ENCODE results near the gene ZC3HAV1. TPM values are rescaled to one million over a fixed set of nuclear protein-coding genes. Genes with fewer than 3 reads are reported as not detected.
"Not testable (repeated sequence)": the region's sequence is repeated elsewhere in the genome, so short reads cannot be mapped to it uniquely, and the experiment has no call there.

Gene ZC3HAV1
- polyA plus RNA-seq, 1 of the 3 experiments (the other 2 are of a cell fraction), result 11.2 TPM

DNA sequence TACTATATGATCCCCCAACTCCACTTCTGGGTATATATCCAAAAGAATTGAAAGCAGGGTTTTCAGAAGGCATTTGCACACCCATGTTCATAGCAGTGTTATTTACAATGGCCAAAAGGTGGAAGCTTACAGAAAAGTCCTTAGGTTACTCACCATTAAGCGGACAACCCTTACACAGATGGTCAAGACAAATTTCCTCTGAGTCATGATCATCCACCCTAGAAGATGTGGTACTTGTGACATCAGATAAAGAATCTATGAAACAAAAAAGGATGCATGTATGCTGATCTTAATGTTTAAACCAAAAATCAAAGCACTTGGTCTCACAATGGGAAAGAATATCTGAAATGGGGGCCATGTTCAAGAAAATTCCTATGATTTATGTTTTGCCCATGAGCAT, 31.1 kb downstream of the ZC3HAV1 start:
- TF ChIP-seq FOXJ3 (CRISPR knock-in tag; IDR thresholded peaks at IDR 0.05) (no peak), FOXM1 (IDR thresholded peaks at IDR 0.05; ENCODE audit: low read depth) (no peak), FOSL2 (IDR thresholded peaks at IDR 0.05; ENCODE audit: borderline replicate concordance, low read depth) (no peak), POLR2AphosphoS5 (IDR thresholded peaks at IDR 0.05; ENCODE audit: low read depth, low read length) (no peak), SMC3 (IDR thresholded peaks at IDR 0.05; ENCODE audit: low read depth, low read length) (no peak), TCF12 (IDR thresholded peaks at IDR 0.05) (no peak), MXI1 (IDR thresholded peaks at IDR 0.05; ENCODE audit: low read depth, low read length) (no peak)
- TF ChIP-seq, protein P1, sequence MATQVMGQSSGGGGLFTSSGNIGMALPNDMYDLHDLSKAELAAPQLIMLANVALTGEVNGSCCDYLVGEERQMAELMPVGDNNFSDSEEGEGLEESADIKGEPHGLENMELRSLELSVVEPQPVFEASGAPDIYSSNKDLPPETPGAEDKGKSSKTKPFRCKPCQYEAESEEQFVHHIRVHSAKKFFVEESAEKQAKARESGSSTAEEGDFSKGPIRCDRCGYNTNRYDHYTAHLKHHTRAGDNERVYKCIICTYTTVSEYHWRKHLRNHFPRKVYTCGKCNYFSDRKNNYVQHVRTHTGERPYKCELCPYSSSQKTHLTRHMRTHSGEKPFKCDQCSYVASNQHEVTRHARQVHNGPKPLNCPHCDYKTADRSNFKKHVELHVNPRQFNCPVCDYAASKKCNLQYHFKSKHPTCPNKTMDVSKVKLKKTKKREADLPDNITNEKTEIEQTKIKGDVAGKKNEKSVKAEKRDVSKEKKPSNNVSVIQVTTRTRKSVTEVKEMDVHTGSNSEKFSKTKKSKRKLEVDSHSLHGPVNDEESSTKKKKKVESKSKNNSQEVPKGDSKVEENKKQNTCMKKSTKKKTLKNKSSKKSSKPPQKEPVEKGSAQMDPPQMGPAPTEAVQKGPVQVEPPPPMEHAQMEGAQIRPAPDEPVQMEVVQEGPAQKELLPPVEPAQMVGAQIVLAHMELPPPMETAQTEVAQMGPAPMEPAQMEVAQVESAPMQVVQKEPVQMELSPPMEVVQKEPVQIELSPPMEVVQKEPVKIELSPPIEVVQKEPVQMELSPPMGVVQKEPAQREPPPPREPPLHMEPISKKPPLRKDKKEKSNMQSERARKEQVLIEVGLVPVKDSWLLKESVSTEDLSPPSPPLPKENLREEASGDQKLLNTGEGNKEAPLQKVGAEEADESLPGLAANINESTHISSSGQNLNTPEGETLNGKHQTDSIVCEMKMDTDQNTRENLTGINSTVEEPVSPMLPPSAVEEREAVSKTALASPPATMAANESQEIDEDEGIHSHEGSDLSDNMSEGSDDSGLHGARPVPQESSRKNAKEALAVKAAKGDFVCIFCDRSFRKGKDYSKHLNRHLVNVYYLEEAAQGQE (IDR thresholded peaks at IDR 0.05; ENCODE audit: low read depth, low read length), result no peak
- TF ChIP-seq, protein P2, sequence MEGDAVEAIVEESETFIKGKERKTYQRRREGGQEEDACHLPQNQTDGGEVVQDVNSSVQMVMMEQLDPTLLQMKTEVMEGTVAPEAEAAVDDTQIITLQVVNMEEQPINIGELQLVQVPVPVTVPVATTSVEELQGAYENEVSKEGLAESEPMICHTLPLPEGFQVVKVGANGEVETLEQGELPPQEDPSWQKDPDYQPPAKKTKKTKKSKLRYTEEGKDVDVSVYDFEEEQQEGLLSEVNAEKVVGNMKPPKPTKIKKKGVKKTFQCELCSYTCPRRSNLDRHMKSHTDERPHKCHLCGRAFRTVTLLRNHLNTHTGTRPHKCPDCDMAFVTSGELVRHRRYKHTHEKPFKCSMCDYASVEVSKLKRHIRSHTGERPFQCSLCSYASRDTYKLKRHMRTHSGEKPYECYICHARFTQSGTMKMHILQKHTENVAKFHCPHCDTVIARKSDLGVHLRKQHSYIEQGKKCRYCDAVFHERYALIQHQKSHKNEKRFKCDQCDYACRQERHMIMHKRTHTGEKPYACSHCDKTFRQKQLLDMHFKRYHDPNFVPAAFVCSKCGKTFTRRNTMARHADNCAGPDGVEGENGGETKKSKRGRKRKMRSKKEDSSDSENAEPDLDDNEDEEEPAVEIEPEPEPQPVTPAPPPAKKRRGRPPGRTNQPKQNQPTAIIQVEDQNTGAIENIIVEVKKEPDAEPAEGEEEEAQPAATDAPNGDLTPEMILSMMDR (IDR thresholded peaks at IDR 0.05), result no peak
- TF ChIP-seq, protein P3, sequence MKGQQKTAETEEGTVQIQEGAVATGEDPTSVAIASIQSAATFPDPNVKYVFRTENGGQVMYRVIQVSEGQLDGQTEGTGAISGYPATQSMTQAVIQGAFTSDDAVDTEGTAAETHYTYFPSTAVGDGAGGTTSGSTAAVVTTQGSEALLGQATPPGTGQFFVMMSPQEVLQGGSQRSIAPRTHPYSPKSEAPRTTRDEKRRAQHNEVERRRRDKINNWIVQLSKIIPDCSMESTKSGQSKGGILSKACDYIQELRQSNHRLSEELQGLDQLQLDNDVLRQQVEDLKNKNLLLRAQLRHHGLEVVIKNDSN (IDR thresholded peaks at IDR 0.05; ENCODE audit: borderline replicate concordance, low read depth), result no peak
- TF ChIP-seq, protein P4, sequence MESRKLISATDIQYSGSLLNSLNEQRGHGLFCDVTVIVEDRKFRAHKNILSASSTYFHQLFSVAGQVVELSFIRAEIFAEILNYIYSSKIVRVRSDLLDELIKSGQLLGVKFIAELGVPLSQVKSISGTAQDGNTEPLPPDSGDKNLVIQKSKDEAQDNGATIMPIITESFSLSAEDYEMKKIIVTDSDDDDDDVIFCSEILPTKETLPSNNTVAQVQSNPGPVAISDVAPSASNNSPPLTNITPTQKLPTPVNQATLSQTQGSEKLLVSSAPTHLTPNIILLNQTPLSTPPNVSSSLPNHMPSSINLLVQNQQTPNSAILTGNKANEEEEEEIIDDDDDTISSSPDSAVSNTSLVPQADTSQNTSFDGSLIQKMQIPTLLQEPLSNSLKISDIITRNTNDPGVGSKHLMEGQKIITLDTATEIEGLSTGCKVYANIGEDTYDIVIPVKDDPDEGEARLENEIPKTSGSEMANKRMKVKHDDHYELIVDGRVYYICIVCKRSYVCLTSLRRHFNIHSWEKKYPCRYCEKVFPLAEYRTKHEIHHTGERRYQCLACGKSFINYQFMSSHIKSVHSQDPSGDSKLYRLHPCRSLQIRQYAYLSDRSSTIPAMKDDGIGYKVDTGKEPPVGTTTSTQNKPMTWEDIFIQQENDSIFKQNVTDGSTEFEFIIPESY (IDR thresholded peaks at IDR 0.05; ENCODE audit: borderline replicate concordance, low read depth), result no peak
- TF ChIP-seq, protein P5, sequence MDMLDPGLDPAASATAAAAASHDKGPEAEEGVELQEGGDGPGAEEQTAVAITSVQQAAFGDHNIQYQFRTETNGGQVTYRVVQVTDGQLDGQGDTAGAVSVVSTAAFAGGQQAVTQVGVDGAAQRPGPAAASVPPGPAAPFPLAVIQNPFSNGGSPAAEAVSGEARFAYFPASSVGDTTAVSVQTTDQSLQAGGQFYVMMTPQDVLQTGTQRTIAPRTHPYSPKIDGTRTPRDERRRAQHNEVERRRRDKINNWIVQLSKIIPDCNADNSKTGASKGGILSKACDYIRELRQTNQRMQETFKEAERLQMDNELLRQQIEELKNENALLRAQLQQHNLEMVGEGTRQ (IDR thresholded peaks at IDR 0.05; ENCODE audit: borderline replicate concordance, low read depth, low read length), result no peak
- Histone ChIP-seq H3K27me3 (ENCODE audit: insufficient read depth) (no peaks in the 10 kb centered on the region), H3K9me3 (no peaks in the 10 kb centered on the region), H3F3A (replicated peaks; ENCODE audit: insufficient read depth) (peaks cover 9% of the 10 kb centered on the region), H3K36me3 (replicated peaks in 1 of 2; ENCODE audit: control insufficient read depth in 1 of 2, insufficient read depth in 2 of 2, low read length in 1 of 2) (peaks cover 37 to 52% of the 10 kb centered on the region in 2 experiments), H3K4me3 (ENCODE audit: low read depth in 2 of 2, low read length in 1 of 2) (no peak overlapping the region), H3K4me1 (ENCODE audit: control insufficient read depth in 1 of 2, insufficient read depth in 2 of 2, low read depth in 1 of 2, low read length in 1 of 2) (peaks cover 0 to 3% of the 10 kb centered on the region in 2 experiments; a peak in 2 of 4 replicates), H3K9ac (no peak overlapping the region), H3K79me2 (ENCODE audit: insufficient read depth) (no peaks in the 10 kb centered on the region), H3K9me2 (no peaks in the 10 kb centered on the region), H3K27ac (ENCODE audit: low read depth in 2 of 2, low read length in 1 of 2) (no peak overlapping the region), H2AFZ (ENCODE audit: low read depth) (no peak overlapping the region), H3K4me2 (no peak overlapping the region), H4K20me1 (ENCODE audit: insufficient read depth) (no peaks in the 10 kb centered on the region)
- WGBS (ENCODE audit: low lambda C conversion rate), result 100% methylated on average over 1 of the region's 1 CpG
- POLR2A ChIA-PET, result no interaction called here
- DNase-seq, result no peak
- CTCF ChIA-PET, result interaction anchor here (0.6 to 1.3 kb wide), 4 partner anchors 44 to 339 kb away, joined by 3 to 5 read pairs (median 4); no protein-coding TSS in a partner anchor

DNA sequence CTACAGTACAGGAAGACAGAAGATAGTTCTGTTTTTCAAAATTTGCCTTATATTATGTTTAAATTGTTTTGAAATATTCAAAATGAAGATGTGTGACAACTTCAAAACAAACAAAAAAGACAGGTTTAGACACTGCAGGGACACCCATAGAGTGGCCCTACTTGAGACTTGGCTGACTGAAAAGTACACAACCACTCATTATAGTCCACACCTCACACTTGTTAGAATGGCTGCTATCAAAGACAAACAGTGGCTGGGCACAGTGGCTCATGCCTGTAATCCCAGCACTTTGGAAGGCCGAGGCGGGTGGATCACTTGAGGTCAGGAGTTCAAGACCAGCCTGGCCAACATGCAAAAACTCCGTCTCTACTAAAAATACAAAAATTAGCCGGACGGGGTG, 31.8 kb downstream of the ZC3HAV1 start:
- H3F3A ChIP-seq (replicated peaks; ENCODE audit: insufficient read depth); H4K20me1 ChIP-seq (ENCODE audit: insufficient read depth); H3K27ac ChIP-seq (ENCODE audit: low read depth in 2 of 2, low read length in 1 of 2); DNase-seq; H3K27me3 ChIP-seq (ENCODE audit: insufficient read depth); H3K9me2 ChIP-seq; H3K4me1 ChIP-seq (ENCODE audit: control insufficient read depth in 1 of 2, insufficient read depth in 2 of 2, low read depth in 1 of 2, low read length in 1 of 2); H2AFZ ChIP-seq (ENCODE audit: low read depth); H3K4me3 ChIP-seq (ENCODE audit: low read depth in 2 of 2, low read length in 1 of 2); H3K9ac ChIP-seq; H3K79me2 ChIP-seq (ENCODE audit: insufficient read depth); H3K9me3 ChIP-seq; H3K4me2 ChIP-seq; POLR2A ChIA-PET: not testable (repeated sequence)
- CTCF ChIA-PET, result interaction anchor here (0.6 to 4.5 kb wide), 5 partner anchors 15 to 339 kb away, joined by 3 to 140 read pairs (median 48); no protein-coding TSS in a partner anchor
- peaks cover 34 to 49% of the 10 kb centered on the region in 2 experiments for H3K36me3 ChIP-seq (replicated peaks in 1 of 2; ENCODE audit: control insufficient read depth in 1 of 2, insufficient read depth in 2 of 2, low read length in 1 of 2)
- WGBS (ENCODE audit: low lambda C conversion rate), result 87% methylated on average over 5 of the region's 5 CpGs

Data from SK-N-SH (cell line).